ENCODE measurements around the gene PRSS33. TPM values are rescaled to one million over a fixed set of nuclear protein-coding genes. Genes with fewer than 3 reads are reported as not detected.

The PRSS33 gene
- total RNA-seq, 1 donor from 2014 or later: not detected

DNA sequence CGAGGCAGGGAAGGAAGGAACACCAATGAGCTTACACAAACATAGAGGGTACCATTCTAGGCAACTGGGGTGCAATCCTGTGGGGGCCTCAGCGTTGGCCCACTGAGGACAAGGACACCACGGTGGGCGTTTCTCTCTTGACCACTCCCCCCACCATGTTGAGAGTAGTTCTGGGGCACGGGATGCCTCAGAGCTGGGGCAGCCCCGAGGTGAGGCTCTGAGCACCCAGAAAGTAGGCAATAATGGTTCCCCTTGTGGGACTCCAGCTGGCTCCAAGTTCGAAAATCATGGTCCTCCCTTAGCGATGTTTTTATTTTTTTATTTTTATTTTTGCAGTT lies 34.8 kb upstream of the PRSS33 start:
- intact Hi-C loops (cut with DNase I): no loop called here
- no peak for ATAC-seq
- DNase-seq (ENCODE audit: low spot score): peak; percentile 21

DNA sequence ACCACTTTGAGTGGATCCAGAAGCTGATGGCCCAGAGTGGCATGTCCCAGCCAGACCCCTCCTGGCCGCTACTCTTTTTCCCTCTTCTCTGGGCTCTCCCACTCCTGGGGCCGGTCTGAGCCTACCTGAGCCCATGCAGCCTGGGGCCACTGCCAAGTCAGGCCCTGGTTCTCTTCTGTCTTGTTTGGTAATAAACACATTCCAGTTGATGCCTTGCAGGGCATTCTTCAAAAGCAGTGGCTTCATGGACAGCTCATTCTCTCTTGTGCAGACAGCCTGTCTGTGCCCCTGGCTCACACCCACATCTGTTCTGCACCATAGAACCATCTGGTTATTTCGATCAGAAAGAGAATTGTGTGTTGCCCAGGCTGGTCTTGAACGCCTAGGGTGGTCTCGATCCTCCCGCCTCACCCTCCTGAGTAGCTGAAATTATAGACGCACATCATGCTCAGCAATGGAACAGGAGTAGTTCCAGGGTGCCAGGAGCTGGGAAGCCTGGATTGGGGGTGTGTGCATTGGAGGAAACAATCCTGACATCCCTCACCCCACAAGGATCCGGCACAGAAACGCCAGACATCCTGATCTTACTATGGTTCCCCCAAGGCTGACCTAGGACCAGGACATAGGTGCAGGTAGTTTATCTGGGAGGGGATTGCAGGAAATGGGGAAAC lies 34.3 kb upstream of the PRSS33 start:
- DNase-seq (ENCODE audit: low spot score): peak; percentile 40
- intact Hi-C loops (cut with DNase I): no loop called here
- ATAC-seq: no peak

DNA sequence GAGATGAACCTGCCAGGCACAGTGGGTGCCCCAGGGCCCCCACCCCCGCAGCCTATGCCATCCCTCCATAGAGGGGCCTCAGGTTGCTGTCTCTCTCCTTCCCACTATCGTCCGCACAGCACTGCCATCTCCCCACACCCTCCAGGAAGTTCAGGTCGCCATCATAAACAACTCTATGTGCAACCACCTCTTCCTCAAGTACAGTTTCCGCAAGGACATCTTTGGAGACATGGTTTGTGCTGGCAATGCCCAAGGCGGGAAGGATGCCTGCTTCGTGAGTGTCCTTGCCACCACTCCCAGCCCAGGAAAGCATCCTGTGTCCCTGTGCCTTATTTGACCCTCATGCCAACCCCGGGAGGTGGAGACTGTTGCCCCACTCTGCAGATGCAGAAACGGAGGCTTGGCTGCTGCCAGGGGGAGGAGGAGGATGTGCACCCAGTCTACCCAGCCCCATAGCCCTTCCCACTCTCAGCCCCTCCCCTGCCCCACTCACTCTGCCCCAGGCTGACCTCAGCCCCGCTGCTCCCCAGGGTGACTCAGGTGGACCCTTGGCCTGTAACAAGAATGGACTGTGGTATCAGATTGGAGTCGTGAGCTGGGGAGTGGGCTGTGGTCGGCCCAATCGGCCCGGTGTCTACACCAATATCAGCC lies 33.6 kb upstream of the PRSS33 start:
- ATAC-seq (no peak), DNase-seq (ENCODE audit: low spot score) (peak; percentile 50)
- intact Hi-C loops (cut with DNase I): no loop called here

DNA sequence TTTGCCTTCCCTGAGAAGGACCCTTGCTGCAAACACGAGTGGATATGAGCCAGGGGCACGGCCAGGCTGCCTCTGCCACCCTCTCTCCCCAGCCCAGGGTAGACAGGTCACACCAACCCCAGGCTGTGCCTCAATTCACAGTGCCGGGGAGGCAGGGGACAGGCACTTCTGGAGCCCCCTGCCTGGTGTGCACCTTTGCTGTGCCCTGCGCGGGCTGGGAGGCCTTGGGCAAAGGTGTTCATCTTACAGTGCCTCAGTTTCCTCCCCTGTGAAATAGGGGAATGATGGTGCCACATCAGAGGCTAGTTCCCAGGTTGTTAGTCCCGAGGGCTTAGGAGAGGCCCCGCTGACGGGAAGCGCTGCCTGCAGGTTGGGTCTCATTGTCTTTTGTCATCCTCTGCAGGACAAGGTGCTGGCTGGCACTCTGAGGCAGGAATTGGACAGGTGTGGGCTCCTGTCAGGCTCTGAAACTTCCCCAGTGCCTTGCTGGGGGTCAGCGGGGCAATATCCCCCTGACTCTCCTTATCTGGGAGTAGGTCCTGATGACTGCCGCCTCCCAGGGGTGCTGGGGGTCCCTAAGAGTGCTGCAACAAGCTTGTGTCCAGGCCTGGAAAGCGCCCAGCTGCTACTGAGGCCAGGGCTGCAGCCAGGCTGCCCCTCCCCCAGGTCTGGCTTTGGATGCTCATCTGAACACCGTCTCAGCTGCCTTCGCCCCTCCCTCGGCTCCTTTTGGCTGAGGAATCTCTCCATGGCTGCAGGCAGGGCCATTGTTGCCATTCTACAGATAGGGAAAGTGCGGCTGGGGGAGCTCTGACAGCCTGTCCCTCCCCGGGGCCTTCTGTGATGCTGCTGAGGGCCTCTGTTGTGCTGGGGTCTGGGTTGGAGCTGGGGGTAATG lies 32.8 kb upstream of the PRSS33 start:
- DNase-seq (ENCODE audit: low spot score) (peak; percentile 37), ATAC-seq (no peak)

DNA sequence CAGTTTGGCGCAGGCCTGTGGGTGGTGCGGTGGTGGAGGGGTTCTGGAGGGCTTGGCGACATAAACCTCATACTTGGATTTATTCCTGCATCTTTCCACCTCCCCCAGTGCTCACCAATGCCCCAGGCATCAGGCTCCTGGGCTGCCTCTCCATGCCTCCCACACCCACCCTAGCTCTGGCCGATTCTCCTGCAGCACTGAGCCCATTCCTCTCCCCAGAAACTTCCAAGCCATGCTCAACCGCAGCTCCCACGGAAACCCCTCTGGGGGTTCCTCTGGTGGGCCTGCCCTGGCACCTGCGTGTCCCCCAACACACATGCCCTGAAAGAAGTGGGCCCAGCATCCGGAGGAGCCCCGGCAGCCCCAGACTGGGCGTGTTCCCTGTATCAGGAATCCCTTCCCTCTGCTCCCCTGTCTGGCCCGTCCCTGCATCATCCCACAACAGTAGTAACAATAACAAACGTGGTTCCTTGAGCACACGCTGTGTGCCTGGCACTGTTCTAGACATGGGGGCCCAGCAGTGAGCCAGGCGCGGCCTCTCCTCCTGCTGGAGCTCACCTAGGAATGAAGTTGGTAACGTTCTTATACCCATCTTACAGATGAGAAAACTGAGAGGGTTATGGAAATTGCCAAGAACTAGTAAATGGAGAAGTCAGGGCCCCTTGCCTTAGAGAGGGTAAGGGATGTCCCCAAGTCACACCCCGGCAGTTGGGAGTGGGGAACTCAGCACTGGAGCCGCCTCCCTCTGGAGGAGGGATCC lies 32.0 kb upstream of the PRSS33 start:
- DNase-seq (ENCODE audit: low spot score) (peak; percentile 44), ATAC-seq (no peak)
- intact Hi-C loops (cut with DNase I): no loop called here

More for the DNA sequence above, 32.8 kb upstream of the PRSS33 start:
- intact Hi-C loops (cut with DNase I): no loop called here

DNA sequence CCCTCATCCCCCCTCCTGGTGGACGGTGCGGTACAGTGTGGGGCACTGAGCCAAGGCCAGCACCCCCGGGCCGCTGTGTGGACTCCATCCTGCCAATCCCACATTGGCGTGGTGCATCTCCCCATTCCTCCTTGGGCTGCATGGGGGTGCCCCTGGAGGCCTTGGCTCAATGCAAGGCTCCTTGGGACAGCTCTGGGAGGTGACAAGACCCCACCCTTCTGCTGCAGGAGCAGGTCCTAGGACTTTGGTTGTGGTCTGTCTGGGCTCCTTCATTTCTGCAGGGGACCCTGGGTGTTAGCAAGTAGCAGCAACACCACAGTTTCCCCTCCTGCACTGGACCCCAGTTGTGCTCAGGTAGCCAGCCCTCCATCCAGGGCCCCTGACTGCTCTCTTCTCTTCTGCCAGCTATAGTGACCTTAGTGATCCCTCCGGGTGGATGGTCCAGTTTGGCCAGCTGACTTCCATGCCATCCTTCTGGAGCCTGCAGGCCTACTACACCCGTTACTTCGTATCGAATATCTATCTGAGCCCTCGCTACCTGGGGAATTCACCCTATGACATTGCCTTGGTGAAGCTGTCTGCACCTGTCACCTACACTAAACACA lies 31.0 kb upstream of the PRSS33 start:
- DNase-seq (ENCODE audit: low spot score) (peak; percentile 45), ATAC-seq (no peak)
- intact Hi-C loops (cut with DNase I): no loop called here

DNA sequence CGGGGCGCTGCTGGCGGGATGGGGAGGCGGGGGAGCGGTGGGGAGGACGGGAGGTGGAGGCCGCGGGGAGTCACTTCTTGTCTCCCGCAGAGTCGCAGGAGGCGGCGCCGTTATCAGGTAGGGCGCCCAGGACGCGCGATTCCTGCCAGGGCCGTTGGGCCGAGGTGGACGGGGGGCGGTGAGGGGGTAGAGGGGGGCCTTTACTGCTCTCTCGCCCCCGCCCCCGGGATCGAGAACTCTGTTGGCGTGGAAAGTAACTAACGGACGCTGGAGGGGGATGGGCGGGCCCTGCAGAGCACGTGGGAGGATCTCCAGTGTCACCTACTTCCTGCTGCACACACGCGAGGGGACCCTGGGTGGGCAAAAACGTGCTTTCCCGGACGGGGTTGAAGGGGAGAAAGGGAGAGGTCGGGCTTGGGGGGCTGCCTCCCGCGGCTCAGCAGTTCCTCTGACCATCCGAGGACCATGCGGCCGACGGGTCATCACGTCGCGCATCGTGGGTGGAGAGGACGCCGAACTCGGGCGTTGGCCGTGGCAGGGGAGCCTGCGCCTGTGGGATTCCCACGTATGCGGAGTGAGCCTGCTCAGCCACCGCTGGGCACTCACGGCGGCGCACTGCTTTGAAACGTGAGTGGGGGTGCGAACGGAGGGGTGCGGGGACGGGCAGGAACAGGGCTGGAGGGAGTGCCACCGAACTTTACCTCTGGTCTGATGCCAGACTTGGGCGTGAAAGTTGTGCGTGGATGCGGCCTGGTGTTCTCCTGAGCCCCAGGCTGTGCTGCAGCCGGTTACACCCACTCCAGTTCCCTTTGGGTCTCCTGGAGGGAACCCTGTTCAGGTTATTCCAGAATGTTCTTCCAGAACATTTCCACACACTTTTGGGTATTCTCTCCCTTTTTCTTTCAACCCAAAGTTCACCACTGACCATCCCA lies 30.2 kb upstream of the PRSS33 start:
- ATAC-seq: no peak
- intact Hi-C loops (cut with DNase I): no loop called here
- DNase-seq (ENCODE audit: low spot score): peak; percentile 55

DNA sequence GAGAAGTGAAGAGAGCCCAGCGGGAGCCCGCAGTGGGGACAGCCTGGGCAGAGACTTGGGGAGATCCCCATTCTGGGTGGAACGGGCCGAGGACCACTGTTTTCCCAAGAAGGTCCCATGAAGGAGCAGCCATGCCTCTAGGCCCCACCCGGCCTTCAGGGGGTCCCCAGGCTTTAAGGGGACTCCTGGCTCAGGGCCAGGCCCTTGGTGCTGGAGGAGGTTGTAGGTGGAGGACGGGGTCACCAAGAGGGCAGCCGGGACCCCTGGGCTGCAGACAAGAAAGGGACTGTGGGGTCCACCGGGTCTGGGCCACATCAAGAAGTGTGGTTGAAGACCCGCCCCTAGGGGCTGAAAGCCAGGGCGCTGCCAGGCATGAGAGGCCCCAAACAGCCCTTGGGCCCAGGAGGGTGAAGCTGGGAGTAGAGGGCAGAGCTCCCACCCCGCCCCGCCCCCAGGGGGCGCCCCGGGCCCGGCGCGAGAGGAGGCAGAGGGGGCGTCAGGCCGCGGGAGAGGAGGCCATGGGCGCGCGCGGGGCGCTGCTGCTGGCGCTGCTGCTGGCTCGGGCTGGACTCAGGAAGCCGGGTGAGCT lies 29.5 kb upstream of the PRSS33 start, which contains the start of gene PRSS21:
PRSS21 (plus strand) TSS at position 487 of the 589 bp plus-strand sequence; CDS start at position 519, 32 bp downstream.
- DNase-seq (ENCODE audit: low spot score) (peak; percentile 57), ATAC-seq (no peak)
- intact Hi-C loops (cut with DNase I): no loop called here

DNA sequence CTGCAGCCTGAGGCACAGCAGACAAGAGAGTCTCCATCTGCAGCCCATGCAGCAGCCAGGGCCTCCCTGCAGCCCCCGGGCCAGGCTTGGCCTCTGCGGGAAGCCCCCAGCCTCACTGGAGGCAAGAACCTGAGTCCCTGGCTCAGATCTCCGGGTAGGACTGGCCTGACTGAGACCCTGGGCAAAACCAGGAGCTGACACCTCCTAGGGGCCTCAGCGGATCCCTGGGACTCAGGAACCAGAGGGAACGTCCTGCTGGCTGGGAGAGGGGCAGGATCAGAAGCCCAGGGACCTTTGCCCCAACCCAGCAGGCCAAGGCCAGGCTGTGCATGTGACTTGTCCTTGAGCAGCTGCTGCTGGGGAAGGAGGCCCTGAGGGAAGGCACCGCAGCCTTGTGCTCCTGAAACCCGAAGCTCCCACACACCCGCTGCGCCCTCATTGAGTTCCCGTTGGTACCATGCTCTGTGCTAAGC lies 28.0 kb upstream of the PRSS33 start:
- DNase-seq (ENCODE audit: low spot score): peak; percentile 48
- intact Hi-C loops (cut with DNase I): no loop called here

DNA sequence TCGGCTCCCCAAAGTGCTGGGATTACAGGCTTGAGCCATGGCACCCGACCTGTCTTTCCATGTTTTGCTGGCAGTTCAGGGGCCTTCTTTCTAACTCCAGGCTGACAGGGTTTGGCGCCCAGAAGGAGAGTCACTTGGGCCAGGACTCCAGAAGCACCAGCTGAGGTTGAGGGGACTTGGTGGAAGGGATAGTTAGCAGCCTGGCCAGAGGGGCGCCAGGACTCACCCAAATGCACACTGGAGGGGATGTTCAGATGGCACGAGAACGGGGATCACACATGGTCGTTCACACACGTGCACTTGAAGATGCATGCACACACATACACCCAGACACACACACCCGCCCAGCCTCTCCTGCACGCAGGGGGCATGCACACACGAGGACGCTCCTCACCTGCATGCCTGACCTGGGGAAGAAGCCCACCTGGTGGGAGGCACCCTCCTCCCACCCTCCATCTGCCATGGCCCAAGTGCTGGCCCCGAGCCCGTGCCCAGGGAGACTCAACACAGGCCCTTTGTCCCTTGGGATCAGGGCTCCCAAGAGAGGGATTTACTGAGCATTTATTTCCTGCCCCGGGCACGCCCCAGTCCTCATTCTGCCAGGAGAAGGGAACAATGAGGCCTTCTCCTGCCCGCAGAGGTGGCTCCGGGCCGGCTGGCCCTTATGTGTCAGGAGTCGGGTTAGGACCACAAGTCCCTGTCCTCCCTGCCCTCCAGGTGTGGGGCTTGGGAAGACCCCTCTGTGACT lies 27.4 kb upstream of the PRSS33 start:
- intact Hi-C loops (cut with DNase I): no loop called here
- ATAC-seq (no peak), DNase-seq (ENCODE audit: low spot score) (peak; percentile 38)

More for the DNA sequence above, 28.0 kb upstream of the PRSS33 start:
- ATAC-seq: no peak

DNA sequence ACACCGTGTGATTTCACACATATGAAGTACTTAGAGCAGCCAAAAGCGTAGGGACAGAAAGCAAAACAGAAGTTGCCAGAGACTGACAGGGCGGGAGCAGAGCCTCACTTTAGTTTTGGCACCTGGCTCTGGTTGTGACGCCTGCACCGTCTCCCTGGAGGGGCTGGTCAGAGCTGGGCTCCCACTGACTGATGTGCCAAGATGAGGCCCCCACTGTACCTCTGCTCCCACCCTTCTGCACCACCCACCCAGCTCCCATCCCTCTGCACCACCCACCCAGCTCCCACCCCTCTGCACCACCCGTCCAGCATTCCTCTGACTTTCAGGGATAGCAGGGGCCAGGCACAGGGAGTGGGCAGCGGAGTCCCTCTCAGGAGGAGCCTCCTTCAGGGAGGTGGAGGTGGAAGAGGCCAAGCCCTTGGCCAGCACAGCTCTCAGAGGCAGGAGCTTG lies 26.4 kb upstream of the PRSS33 start:
- DNase-seq (ENCODE audit: low spot score): peak; percentile 35
- intact Hi-C loops (cut with DNase I): no loop called here
- ATAC-seq: no peak

DNA sequence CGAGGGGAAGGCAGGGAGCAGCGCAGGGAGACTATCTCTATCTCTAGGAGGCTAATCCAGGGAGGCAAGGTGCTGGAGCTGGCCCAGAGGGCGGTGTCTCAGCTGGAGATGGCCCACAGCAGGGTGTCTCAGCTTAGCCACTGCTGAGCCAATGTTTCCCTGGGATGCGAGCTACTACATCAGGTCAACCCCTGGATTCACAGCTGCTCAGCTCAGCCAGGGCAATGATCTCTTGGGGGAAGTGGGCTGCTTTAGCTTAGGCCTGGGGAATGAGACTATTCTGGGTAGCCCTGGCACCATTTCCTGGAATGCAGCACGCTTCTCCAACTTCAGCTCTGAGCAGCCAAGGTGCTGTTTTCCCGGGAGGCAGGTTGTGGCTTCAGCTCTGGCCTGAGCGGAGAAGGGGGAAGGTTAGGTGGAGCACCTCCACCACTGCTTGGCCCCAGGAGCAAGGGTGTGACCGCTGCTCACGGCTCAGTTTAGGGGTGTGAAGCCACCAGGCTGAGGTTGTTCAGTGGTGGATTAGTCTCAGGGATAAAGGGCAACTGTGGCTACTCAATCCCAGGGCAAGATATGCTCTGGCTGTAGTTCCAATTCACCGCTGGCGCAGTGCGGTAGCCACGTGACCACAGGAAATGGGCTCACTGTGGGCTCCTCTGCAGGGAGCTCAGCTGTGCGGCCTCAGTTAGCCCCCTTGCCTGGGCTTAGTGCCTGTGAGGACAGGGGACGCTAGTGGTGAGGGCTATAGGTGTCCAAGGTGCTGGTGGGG lies 24.5 kb upstream of the PRSS33 start:
- intact Hi-C loops (cut with DNase I): no loop called here
- DNase-seq (ENCODE audit: low spot score): peak; percentile 32
- ATAC-seq: no peak

DNA sequence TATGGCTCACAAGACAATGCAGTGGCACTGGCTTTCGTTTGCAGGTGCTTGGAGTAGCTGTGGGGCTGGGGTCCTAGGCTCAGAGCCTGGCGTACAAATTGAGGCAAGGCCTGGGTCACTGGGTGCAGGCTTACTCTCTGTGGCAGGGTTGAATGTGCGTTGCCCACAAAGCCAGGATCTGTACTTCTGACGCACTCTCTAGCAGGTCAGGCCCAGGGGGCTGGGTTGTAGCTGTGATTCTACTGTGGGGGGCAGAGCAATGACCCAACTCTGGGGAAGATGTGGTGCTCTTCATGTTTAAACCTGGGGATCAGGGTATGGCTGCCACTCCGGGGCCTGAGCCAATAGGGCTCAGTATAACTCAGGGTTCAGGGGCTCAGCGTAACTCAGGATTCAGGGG lies 23.3 kb upstream of the PRSS33 start:
- intact Hi-C loops (cut with DNase I): no loop called here
- DNase-seq (ENCODE audit: low spot score) (peak; percentile 15), ATAC-seq (no peak)

DNA sequence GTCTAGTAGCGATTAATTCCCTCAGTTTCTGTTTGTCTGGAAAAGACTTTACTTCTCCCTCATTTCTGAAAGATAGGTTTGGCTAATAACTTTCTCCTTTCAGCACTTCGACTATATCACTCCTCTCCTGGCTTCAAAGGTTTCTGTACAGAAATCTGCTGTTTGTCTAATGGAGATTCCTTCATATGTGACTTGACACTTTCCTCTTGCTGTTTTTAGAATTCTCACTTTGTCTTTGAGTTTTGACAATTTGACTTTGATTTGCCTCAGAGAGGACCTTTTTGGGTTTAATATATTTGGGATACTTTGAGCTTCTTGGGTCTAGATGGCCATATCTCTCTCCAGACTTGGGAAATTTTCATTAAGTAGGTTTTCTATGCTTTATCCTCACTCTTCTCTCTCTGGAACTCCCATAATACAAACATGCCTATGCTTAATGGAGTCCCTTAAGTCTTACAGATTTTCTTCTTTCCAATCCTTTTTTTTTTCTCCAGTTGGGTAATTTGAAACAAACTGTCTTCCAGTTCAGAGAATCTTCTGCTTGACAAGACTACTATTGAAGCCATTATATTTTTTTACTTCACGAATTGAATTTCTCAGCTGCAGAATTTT lies 21.9 kb upstream of the PRSS33 start:
- DNase-seq (ENCODE audit: low spot score) (no peak), ATAC-seq (no peak)
- intact Hi-C loops (cut with DNase I): no loop called here

DNA sequence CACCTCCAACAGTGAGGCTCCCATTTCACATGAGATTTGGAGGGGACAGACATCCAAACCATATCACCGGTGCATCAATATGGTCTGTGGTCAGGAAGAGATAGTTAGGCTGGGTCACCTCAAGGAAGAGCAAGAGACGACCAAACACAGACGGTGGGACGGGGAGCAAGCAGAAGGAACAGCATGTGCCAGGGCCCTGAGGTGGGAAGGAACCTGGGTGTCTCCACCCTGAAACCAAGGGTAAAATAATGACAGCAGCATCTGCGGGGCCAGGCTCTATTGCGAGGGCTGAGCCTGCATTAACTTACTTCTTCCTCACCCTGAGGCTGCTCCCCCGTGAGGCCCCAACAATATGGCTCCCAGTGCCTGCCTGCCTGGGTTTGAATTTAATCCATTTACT lies 20.8 kb upstream of the PRSS33 start:
- no peak for ATAC-seq
- DNase-seq (ENCODE audit: low spot score): no peak
- intact Hi-C loops (cut with DNase I): no loop called here

All from sciatic nerve (tissue), 2 donors.